Activated naive CD4-positive, alpha-beta T cell treated with anti-CD3 and anti-CD28 coated beads, Interleukin-2, amount 10 ng/mL, durations not matched to agents 7 days and 5 days (primary cell): Measurements from ENCODE around the gene GPRC5A.

Experiments
- CTCF ChIA-PET: fragments of 350-600 bp; sonication (Branson Sonifier 250); formaldehyde crosslinking; loops from one replicate; lab custom pipeline; 2021; ENCODE audit warnings: antibody characterized with exemption; lab: Charles Lee
- DNase-seq: peaks from one replicate; pipeline ENCODE4 v3.0.0-alpha.2; 2020
- H3K27ac Mint-ChIP-seq: one replicate; pipeline ENCODE4 v1.8.0; 2021; ENCODE audit warnings: mild to moderate bottlenecking, moderate library complexity, mixed read lengths
- H3K27me3 Mint-ChIP-seq: one replicate; pipeline ENCODE4 v1.8.0; 2021; ENCODE audit warnings: mild to moderate bottlenecking, mixed read lengths
- H3K36me3 Mint-ChIP-seq: one replicate; pipeline ENCODE4 v1.8.0; 2021; ENCODE audit warnings: mixed read lengths
- H3K4me1 Mint-ChIP-seq: one replicate; pipeline ENCODE4 v1.8.0; 2021; ENCODE audit warnings: mixed read lengths
- H3K4me3 Mint-ChIP-seq: one replicate; pipeline ENCODE4 v1.8.0; 2021; ENCODE audit warnings: mild to moderate bottlenecking, moderate library complexity, mixed read lengths
- H3K9me3 Mint-ChIP-seq: one replicate; pipeline ENCODE4 v1.8.0; 2021; ENCODE audit warnings: mixed read lengths

Gene GPRC5A

GRCh38 chr12:12896260-12896659, 4.9 kb downstream of the GPRC5A start:
- Mint-ChIP-seq H3K36me3 (no peaks in the 10 kb centered on the region), H3K9me3 (no peaks in the 10 kb centered on the region), H3K4me3 (no peak overlapping the region), H3K4me1 (peaks cover 11% of the 10 kb centered on the region), H3K27ac (no peak overlapping the region), H3K27me3 (peaks cover 28% of the 10 kb centered on the region)
- CTCF ChIA-PET, result interaction anchor here (1.4 kb wide), 1 partner anchor 8 kb away, joined by 4 read pairs; no protein-coding TSS in a partner anchor
- DNase-seq, result no peak

- H3K36me3 Mint-ChIP-seq, result no peaks in the 10 kb centered on the region
- H3K4me3 Mint-ChIP-seq, result no peak overlapping the region
- H3K9me3 Mint-ChIP-seq, result no peaks in the 10 kb centered on the region
- no peak overlapping the region for H3K27ac Mint-ChIP-seq
- DNase-seq, result no peak
- peaks cover 10% of the 10 kb centered on the region for H3K4me1 Mint-ChIP-seq
- CTCF ChIA-PET, result interaction anchor here (1.4 kb wide), 1 partner anchor 9 kb away, joined by 4 read pairs; no protein-coding TSS in a partner anchor
- H3K27me3 Mint-ChIP-seq, result peaks cover 24% of the 10 kb centered on the region
These were observed 5.9 kb downstream of the GPRC5A start for GRCh38 chr12:12897302-12897701.

- no peaks in the 10 kb centered on the region for H3K9me3 Mint-ChIP-seq
- no peak for DNase-seq
- H3K36me3 Mint-ChIP-seq, result no peaks in the 10 kb centered on the region
- H3K27me3 Mint-ChIP-seq, result peaks cover 20% of the 10 kb centered on the region
- peaks cover 10% of the 10 kb centered on the region for H3K4me1 Mint-ChIP-seq
- no peak overlapping the region for H3K27ac Mint-ChIP-seq
- H3K4me3 Mint-ChIP-seq, result no peak overlapping the region
- CTCF ChIA-PET, result interaction anchor here (1.2 kb wide), 1 partner anchor 109 kb away, joined by 3 read pairs; no protein-coding TSS in a partner anchor
These were observed 6.9 kb downstream of the GPRC5A start for GRCh38 chr12:12898136-12898717.

GRCh38 chr12:12898911-12899511, 7.6 kb downstream of the GPRC5A start:
- H3K27me3 Mint-ChIP-seq, result peaks cover 25% of the 10 kb centered on the region
- peaks cover 16% of the 10 kb centered on the region for H3K4me1 Mint-ChIP-seq
- no peak overlapping the region for H3K4me3 Mint-ChIP-seq
- no peaks in the 10 kb centered on the region for H3K9me3 Mint-ChIP-seq
- CTCF ChIA-PET, result interaction anchor here (1.2 kb wide), 1 partner anchor 109 kb away, joined by 3 read pairs; no protein-coding TSS in a partner anchor
- no peak overlapping the region for H3K27ac Mint-ChIP-seq
- no peaks in the 10 kb centered on the region for H3K36me3 Mint-ChIP-seq
- no peak for DNase-seq

- CTCF ChIA-PET, result no interaction called here
- Mint-ChIP-seq H3K4me1 (peaks cover 16% of the 10 kb centered on the region), H3K36me3 (no peaks in the 10 kb centered on the region), H3K4me3 (no peak overlapping the region), H3K27ac (no peak overlapping the region), H3K9me3 (no peaks in the 10 kb centered on the region), H3K27me3 (peaks cover 26% of the 10 kb centered on the region)
- DNase-seq, result no peak
These were observed 8.4 kb downstream of the GPRC5A start for GRCh38 chr12:12899530-12900380.

GRCh38 chr12:12900786-12901157, 9.4 kb downstream of the GPRC5A start:
- Mint-ChIP-seq H3K27ac (no peak overlapping the region), H3K36me3 (no peaks in the 10 kb centered on the region), H3K27me3 (peaks cover 34% of the 10 kb centered on the region), H3K4me1 (peaks cover 16% of the 10 kb centered on the region), H3K4me3 (no peak overlapping the region), H3K9me3 (no peaks in the 10 kb centered on the region)
- CTCF ChIA-PET, result no interaction called here
- no peak for DNase-seq

GRCh38 chr12:12901158-12901791, 9.9 kb downstream of the GPRC5A start:
- CTCF ChIA-PET, result interaction anchor here (1.0 kb wide), 1 partner anchor 311 kb away, joined by 3 read pairs; no protein-coding TSS in a partner anchor
- no peak for DNase-seq
- H3K27ac Mint-ChIP-seq, result no peak overlapping the region

GRCh38 chr12:12902036-12902435, 10.7 kb downstream of the GPRC5A start:
- H3K4me1 Mint-ChIP-seq, result peaks cover 16% of the 10 kb centered on the region
- CTCF ChIA-PET, result interaction anchor here (0.6 to 1.0 kb wide), 2 partner anchors 114 to 310 kb away, joined by 3 to 4 read pairs; no protein-coding TSS in a partner anchor
- peaks cover 30% of the 10 kb centered on the region for H3K27me3 Mint-ChIP-seq
- no peak overlapping the region for H3K27ac Mint-ChIP-seq
- no peaks in the 10 kb centered on the region for H3K9me3 Mint-ChIP-seq
- no peak for DNase-seq
- H3K36me3 Mint-ChIP-seq, result no peaks in the 10 kb centered on the region
- no peak overlapping the region for H3K4me3 Mint-ChIP-seq

More at GRCh38 chr12:12901158-12901791, 9.9 kb downstream of the GPRC5A start:
- peaks cover 16% of the 10 kb centered on the region for H3K4me1 Mint-ChIP-seq
- H3K36me3 Mint-ChIP-seq, result no peaks in the 10 kb centered on the region
- no peak overlapping the region for H3K4me3 Mint-ChIP-seq
- peaks cover 34% of the 10 kb centered on the region for H3K27me3 Mint-ChIP-seq
- no peaks in the 10 kb centered on the region for H3K9me3 Mint-ChIP-seq

GRCh38 chr12:12903642-12904609, 12.6 kb downstream of the GPRC5A start:
- H3K4me1 Mint-ChIP-seq, result peaks cover 19% of the 10 kb centered on the region
- no peaks in the 10 kb centered on the region for H3K9me3 Mint-ChIP-seq
- DNase-seq, result no peak
- H3K36me3 Mint-ChIP-seq, result no peaks in the 10 kb centered on the region
- H3K27me3 Mint-ChIP-seq, result peaks cover 27% of the 10 kb centered on the region
- no peak overlapping the region for H3K4me3 Mint-ChIP-seq
- CTCF ChIA-PET, result no interaction called here
- H3K27ac Mint-ChIP-seq, result no peak overlapping the region

- CTCF ChIA-PET, result no interaction called here
- no peak for DNase-seq
- no peak overlapping the region for H3K27ac Mint-ChIP-seq
- H3K27me3 Mint-ChIP-seq, result peaks cover 16% of the 10 kb centered on the region
- no peaks in the 10 kb centered on the region for H3K36me3 Mint-ChIP-seq
- no peaks in the 10 kb centered on the region for H3K9me3 Mint-ChIP-seq
- peaks cover 30% of the 10 kb centered on the region for H3K4me1 Mint-ChIP-seq
- H3K4me3 Mint-ChIP-seq, result no peak overlapping the region
These were observed 16.2 kb downstream of the GPRC5A start for GRCh38 chr12:12907552-12907951.

- Mint-ChIP-seq H3K27ac (no peak overlapping the region), H3K9me3 (no peaks in the 10 kb centered on the region)
These were observed 16.9 kb downstream of the GPRC5A start for GRCh38 chr12:12908252-12908651.

GRCh38 chr12:12908711-12909110, 17.3 kb downstream of the GPRC5A start:
- Mint-ChIP-seq H3K9me3 (no peaks in the 10 kb centered on the region), H3K4me3 (no peak overlapping the region), H3K4me1 (peaks cover 25% of the 10 kb centered on the region), H3K27ac (no peak overlapping the region), H3K36me3 (no peaks in the 10 kb centered on the region), H3K27me3 (peaks cover 15% of the 10 kb centered on the region)
- CTCF ChIA-PET, result interaction anchor here (1.4 kb wide), 1 partner anchor 73 kb away, joined by 3 read pairs; no protein-coding TSS in a partner anchor
- no peak for DNase-seq

More at GRCh38 chr12:12908252-12908651, 16.9 kb downstream of the GPRC5A start:
- Mint-ChIP-seq H3K36me3 (no peaks in the 10 kb centered on the region), H3K27me3 (peaks cover 15% of the 10 kb centered on the region), H3K4me3 (no peak overlapping the region), H3K4me1 (peaks cover 29% of the 10 kb centered on the region)
- CTCF ChIA-PET, result interaction anchor here (1.4 kb wide), 1 partner anchor 73 kb away, joined by 3 read pairs; no protein-coding TSS in a partner anchor
- no peak for DNase-seq
